ENCODE results near the gene RILPL2.
"Not testable (repeated sequence)": the region's sequence is repeated elsewhere in the genome, so short reads cannot be mapped to it uniquely, and the experiment has no call there.

- TF ChIP-seq CTCF, POLR2A (IDR thresholded peaks at IDR 0.05): not testable (repeated sequence)
Observed at GRCh38 chr12:123429101-123429500, 7.4 kb downstream of the RILPL2 start.
